HFFc6 (cell line): Measurements from ENCODE around the gene VAC14. TPM values are rescaled to one million over a fixed set of nuclear protein-coding genes. Genes with fewer than 3 reads are reported as not detected.
A peak's percentile ranks its signal among the peaks of the same experiment; 100 is the strongest.
"Not testable (repeated sequence)": the region's sequence is repeated elsewhere in the genome, so short reads cannot be mapped to it uniquely, and the experiment has no call there.

ENCODE experiments used
- DNase-seq: peaks from one replicate; pipeline ENCODE4 v3.0.0-alpha.2; 2018
- H3K27ac Mint-ChIP-seq: 2 replicates; pipeline ENCODE4 v1.8.0; 2020; ENCODE audit warnings: mild to moderate bottlenecking, mixed read lengths
- H3K27me3 Mint-ChIP-seq: 2 replicates; pipeline ENCODE4 v1.8.0; 2021; ENCODE audit warnings: mild to moderate bottlenecking, moderate library complexity, mixed read lengths; ENCODE audit not compliant: insufficient read depth
- H3K36me3 Mint-ChIP-seq: 2 replicates; pipeline ENCODE4 v1.8.0; 2021; ENCODE audit warnings: low read depth, mixed read lengths
- H3K4me1 Mint-ChIP-seq: 2 replicates; pipeline ENCODE4 v1.8.0; 2020; ENCODE audit warnings: low read depth, mixed read lengths
- H3K4me3 Mint-ChIP-seq: 2 replicates; pipeline ENCODE4 v1.8.0; 2020; ENCODE audit warnings: mild to moderate bottlenecking, moderate library complexity, mixed read lengths
- H3K9me3 Mint-ChIP-seq: 2 replicates; pipeline ENCODE4 v1.8.0; 2020; ENCODE audit warnings: mild to moderate bottlenecking, mixed read lengths
- CTCF ChIP-seq: fragments of 200-600 bp; sonication (generic); IDR thresholded peaks from 2 replicates; pipeline ENCODE4 v1.5.0; 2021; ENCODE audit warnings: antibody characterized with exemption, mild to moderate bottlenecking
- total RNA-seq, 6 experiments: library from RNA; stranded (reverse); fragmentation: NEBNext Ultra II Directional; extraction: Animal tissue kit (Norgen Biotek cat#: 25700); gene quantifications; 2 replicates in 1 of 6; 3 replicates in 5 of 6; pipeline ENCODE4 v1.2.3, GENCODE V29; 2021

Gene VAC14
- total RNA-seq, 6 experiments from 2014 or later = 34.5 to 45.5 (median 37.6) TPM

DNA sequence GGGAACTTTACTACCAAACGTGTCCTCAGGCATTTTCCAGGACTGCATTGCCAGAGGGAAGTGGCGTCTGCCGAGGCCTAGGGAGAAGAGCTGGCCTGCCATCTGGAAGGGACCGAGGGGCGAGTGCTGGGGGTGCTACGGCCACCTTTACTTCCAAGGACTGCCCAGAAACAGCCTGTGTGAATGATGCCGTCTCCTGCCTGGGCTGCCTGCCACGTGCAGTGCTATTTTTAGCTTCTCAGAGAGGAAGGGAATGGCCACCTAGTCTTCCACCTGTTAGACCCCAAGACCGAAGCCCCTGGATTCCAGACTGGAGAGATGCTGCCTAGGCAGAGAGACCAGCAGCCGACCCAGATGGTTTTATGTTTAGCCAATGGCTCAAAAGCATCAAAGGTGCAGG lies 57.2 kb downstream of the VAC14 start:
- H3K9me3 Mint-ChIP-seq = peaks cover 11% of the 10 kb centered on the region; the same call in 1 of the 2 replicates
- DNase-seq = no peak
- peaks cover 57% of the 10 kb centered on the region for H3K4me1 Mint-ChIP-seq
- no peak overlapping the region for H3K4me3 Mint-ChIP-seq
- peak overlapping the region; percentile 67 for H3K27ac Mint-ChIP-seq
- H3K36me3 Mint-ChIP-seq = peaks cover 15% of the 10 kb centered on the region
- no peak for TF ChIP-seq CTCF
- H3K27me3 Mint-ChIP-seq = no peaks in the 10 kb centered on the region

DNA sequence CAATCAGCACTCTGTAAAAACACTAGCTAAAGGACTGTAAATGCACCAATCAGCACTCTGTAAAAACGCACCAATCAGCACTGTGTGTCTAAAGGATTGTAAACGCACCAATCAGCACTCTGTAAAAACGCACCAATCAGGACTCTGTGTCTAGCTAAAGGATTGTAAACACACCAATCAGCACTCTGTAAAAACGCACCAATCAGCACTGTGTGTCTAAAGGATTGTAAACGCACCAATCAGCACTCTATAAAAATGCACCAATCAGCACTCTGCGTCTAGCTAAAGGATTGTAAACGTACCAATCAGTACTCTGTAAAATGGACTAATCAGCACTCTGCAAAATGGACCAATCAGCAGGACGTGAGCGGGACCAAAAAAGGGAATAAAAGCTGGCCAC lies 58.0 kb downstream of the VAC14 start:
- DNase-seq = peak; percentile 7
- not testable (repeated sequence) for H3K27ac Mint-ChIP-seq, H3K27me3 Mint-ChIP-seq, H3K4me3 Mint-ChIP-seq
- peaks cover 15% of the 10 kb centered on the region for H3K36me3 Mint-ChIP-seq
- peaks cover 11% of the 10 kb centered on the region; the same call in 1 of the 2 replicates for H3K9me3 Mint-ChIP-seq
- peaks cover 57% of the 10 kb centered on the region for H3K4me1 Mint-ChIP-seq

DNA sequence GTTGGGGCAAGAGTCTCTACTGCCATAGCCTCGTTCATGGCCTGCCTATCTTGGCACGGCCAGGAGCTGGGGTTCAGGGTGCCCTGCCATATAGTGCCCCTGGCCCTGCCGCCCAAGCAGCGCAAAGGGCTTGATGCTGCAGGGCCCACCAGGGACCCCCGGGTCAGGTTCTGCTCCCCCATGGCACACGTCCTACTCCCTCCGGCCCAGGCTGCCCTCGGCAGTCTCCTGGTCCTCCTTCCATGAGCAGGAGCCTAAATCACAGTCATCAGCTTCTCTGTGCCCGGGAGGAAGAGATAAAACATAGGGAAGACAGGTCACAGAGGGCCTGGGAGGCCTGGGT lies 59.2 kb downstream of the VAC14 start:
- Mint-ChIP-seq H3K4me1 (peaks cover 58% of the 10 kb centered on the region), H3K9me3 (peaks cover 11% of the 10 kb centered on the region; the same call in 1 of the 2 replicates), H3K36me3 (peaks cover 15% of the 10 kb centered on the region), H3K4me3 (no peak overlapping the region), H3K27ac (peak overlapping the region; percentile 100), H3K27me3 (no peaks in the 10 kb centered on the region)
- TF ChIP-seq CTCF = no peak
- no peak for DNase-seq

GRCh38 chr16:70740914-70741782 lies 59.8 kb downstream of the VAC14 start:
- Mint-ChIP-seq H3K9me3 (peaks cover 11% of the 10 kb centered on the region; the same call in 1 of the 2 replicates), H3K27ac (peak overlapping the region; percentile 100), H3K4me1 (peaks cover 55% of the 10 kb centered on the region), H3K4me3 (peak overlapping the region; percentile 65), H3K27me3 (no peaks in the 10 kb centered on the region), H3K36me3 (peaks cover 15% of the 10 kb centered on the region)
- peak; percentile 69 for DNase-seq
- TF ChIP-seq CTCF = no peak

DNA sequence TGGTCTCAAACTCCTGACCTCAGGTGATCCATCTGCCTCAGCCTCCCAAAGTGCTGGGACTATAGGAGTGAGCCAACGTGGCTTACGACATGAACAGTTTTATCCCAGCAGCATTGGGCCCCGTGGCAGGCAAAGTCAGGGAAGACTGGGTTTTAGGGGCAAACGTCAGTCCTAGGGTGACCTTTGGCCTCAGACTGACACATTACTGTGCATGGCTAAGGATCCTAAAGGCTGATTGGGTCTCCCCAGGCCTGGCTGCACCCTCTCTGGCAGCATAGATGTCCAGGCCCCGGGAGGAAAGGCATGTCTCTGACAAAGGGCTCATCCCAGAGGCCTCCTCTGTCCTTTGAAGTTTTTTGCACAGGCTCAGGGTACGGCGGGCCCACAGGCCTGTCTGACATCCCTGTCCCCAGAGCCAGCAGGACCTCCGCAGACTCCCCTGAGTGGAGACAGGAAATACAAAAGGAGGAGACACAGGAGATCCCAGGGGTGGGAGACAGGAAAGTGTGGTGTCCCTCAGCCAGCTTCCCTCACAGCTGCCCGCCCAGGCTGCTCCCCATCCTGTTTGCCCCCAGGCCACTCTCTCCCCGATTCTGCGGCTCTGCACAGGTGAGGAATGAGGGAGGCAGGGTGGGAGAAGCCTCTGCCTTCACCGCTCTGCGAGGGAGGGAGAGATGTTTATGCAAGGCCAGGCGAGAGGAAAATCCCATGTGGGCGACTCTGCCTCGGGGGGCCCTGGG lies 60.6 kb downstream of the VAC14 start:
- DNase-seq = no peak
- Mint-ChIP-seq H3K4me3 (peak overlapping the region; percentile 65), H3K9me3 (peaks cover 11% of the 10 kb centered on the region; the same call in 1 of the 2 replicates), H3K27me3 (no peaks in the 10 kb centered on the region), H3K4me1 (peaks cover 56% of the 10 kb centered on the region), H3K36me3 (peaks cover 15% of the 10 kb centered on the region), H3K27ac (peak overlapping the region; percentile 100)
- no peak for TF ChIP-seq CTCF

DNA sequence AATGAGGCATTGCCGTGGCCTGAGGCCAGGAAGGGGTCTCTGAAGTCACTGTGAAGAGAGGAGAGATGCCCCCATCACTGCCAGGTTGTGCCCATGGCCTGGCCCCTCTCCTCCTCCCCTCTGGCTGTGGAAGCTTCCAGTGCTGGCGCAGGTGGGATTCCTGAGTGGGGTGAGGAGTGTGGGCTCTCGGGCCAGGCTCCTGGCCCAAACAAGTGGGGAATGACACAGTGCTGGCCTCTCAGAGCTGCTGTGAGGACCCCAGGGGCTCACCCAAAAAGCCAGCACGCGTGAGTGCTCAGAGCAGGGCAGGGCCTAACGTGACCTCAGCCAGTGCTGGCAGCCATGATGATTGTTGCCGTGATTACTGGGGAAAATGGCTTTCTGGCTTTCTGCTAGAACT lies 61.6 kb downstream of the VAC14 start:
- peaks cover 66% of the 10 kb centered on the region for H3K4me1 Mint-ChIP-seq
- no peaks in the 10 kb centered on the region for H3K27me3 Mint-ChIP-seq
- H3K27ac Mint-ChIP-seq = peak overlapping the region; percentile 100
- no peak for DNase-seq
- H3K9me3 Mint-ChIP-seq = peaks cover 11% of the 10 kb centered on the region; the same call in 1 of the 2 replicates
- H3K36me3 Mint-ChIP-seq = peaks cover 15% of the 10 kb centered on the region
- no peak for TF ChIP-seq CTCF
- H3K4me3 Mint-ChIP-seq = no peak overlapping the region
